Lung (tissue), 12 donors: Measurements from ENCODE around the gene THSD7A. TPM values are rescaled to one million over a fixed set of nuclear protein-coding genes. Genes with fewer than 3 reads are reported as not detected.

Source experiments
- ATAC-seq: fragments of 200-7000 bp; cut with Tn5 transposase; one replicate; pipeline ENCODE4 v1.9.1; 2020; ENCODE audit warnings: moderate number of reproducible peaks; ENCODE audit not compliant: insufficient read depth, low FRiP score
- DNase-seq, 3 donors: peaks; one replicate each; pipeline ENCODE4 v3.0.0-alpha.2; 2013 to 2017
- H3K27ac ChIP-seq, 2 donors: one replicate each; pipeline ENCODE4 v1.5.1; 2013; ENCODE audit warnings: mild to moderate bottlenecking in 2 of 2, moderate library complexity in 2 of 2, control low read depth in 1 of 2, inconsistent platforms in 1 of 2, low read depth in 1 of 2, low read length in 1 of 2
- H3K27me3 ChIP-seq, 3 donors: one replicate each; pipeline ENCODE4 v1.5.1; 2013; ENCODE audit warnings: low read length in 2 of 3; ENCODE audit not compliant: control insufficient read depth in 3 of 3, insufficient read depth in 3 of 3
- H3K36me3 ChIP-seq, 4 donors: one replicate each; pipeline ENCODE4 v1.5.1; 2013; ENCODE audit warnings: low read length in 4 of 4, mild to moderate bottlenecking in 1 of 4, moderate library complexity in 1 of 4; ENCODE audit not compliant: control insufficient read depth in 4 of 4, insufficient read depth in 4 of 4
- H3K4me1 ChIP-seq, 5 donors: one replicate each; pipeline ENCODE4 v1.5.1; 2013; ENCODE audit warnings: low read length in 5 of 5, mild to moderate bottlenecking in 2 of 5, moderate library complexity in 1 of 5; ENCODE audit not compliant: control insufficient read depth in 5 of 5, insufficient read depth in 5 of 5
- H3K4me3 ChIP-seq: one replicate; pipeline ENCODE4 v1.5.1; 2013; ENCODE audit warnings: mild to moderate bottlenecking, control low read depth, moderate library complexity
- H3K9ac ChIP-seq, 2 donors: one replicate each; pipeline ENCODE4 v1.5.1; 2013; ENCODE audit warnings: low read length in 2 of 2, control low read depth in 1 of 2; ENCODE audit not compliant: insufficient read depth in 1 of 2
- H3K9me3 ChIP-seq, 4 donors: one replicate each; pipeline ENCODE4 v1.5.1; 2013; ENCODE audit warnings: low read length in 3 of 4, mild to moderate bottlenecking in 1 of 4, moderate library complexity in 1 of 4; ENCODE audit not compliant: control insufficient read depth in 4 of 4, insufficient read depth in 3 of 4
- CTCF ChIP-seq: IDR thresholded peaks from 2 replicates; pipeline ENCODE4 v1.5.1; 2012; ENCODE audit warnings: mild to moderate bottlenecking; ENCODE audit errors: control extremely low read depth, extremely low read depth
- WGBS, 2 donors: extraction: QIAGEN DNeasy Blood & Tissue Kit; methylation state at CpG; one replicate each; pipeline ENCODE4 v1.1.7; 2013; 5-methylcytosine and 5-hydroxymethylcytosine counted together
- polyA plus RNA-seq, 2 donors: library from polyadenylated mRNA; stranded (reverse); fragments of 200-250 nt; gene quantifications; one replicate each; pipeline ENCODE4 v1.2.1, GENCODE V29; 2013
- total RNA-seq, 2 donors: library from RNA; depleted of rRNA in 1 of 2; stranded (reverse); fragments of >200 nt in 1 of 2; gene quantifications; one replicate each; pipeline ENCODE4 v1.2.1, GENCODE V29; 2014 to 2021
- donor health status: control.
- donor health status: control.
- donor health status: Bipolar disorder and iron deficiency.
- donor health status: healthy.
- donor health status: DM: yes; HTN: yes; CAD: no.

Gene THSD7A
- total and polyA plus RNA-seq, 4 donors: 0.53 to 12.1 (median 4.5) TPM

GRCh38 chr7:11843113-11843765, 11.2 kb upstream of the THSD7A start:
- WGBS, 2 donors: 65 to 74% methylated on average over 1 of the region's 1 CpG
- peaks cover 0 to 21% (median 0%) of the 10 kb centered on the region in 5 donors for H3K4me1 ChIP-seq
- H3K36me3 ChIP-seq: no peaks in the 10 kb centered on the region
- peaks cover 0 to 3% (median 0%) of the 10 kb centered on the region in 4 donors for H3K9me3 ChIP-seq
- no peak overlapping the region for H3K9ac ChIP-seq
- ATAC-seq (no peak), DNase-seq (no peak)
- H3K27me3 ChIP-seq: no peaks in the 10 kb centered on the region
- no peak overlapping the region for H3K27ac ChIP-seq
- TF ChIP-seq CTCF: no peak
- no peak overlapping the region for H3K4me3 ChIP-seq

DNA sequence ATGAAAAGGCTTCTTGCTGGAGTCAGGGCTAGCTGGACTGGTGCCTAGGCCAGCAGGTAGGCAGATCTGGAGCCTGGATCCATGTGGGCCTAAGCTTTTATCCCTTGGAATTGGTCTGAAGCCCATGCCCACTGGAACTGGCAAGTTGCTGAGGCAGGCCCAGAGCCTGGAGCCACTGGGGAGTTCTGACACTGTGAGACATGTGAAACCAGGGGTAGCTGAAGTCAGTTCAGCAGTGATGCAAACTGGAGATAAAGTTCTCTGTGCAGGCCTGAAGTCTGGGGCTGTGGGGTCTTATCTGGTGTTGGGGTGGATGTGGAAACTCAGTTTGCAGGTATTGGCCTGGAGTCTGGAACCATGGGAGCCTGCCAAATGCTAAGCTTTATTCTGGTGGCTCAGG, 9.7 kb upstream of the THSD7A start:
- peaks cover 0 to 3% (median 0%) of the 10 kb centered on the region in 4 donors for H3K9me3 ChIP-seq
- TF ChIP-seq CTCF: no peak
- H3K27me3 ChIP-seq: no peaks in the 10 kb centered on the region
- no peak overlapping the region for H3K9ac ChIP-seq
- no peak overlapping the region for H3K27ac ChIP-seq
- H3K4me3 ChIP-seq: no peak overlapping the region
- no peaks in the 10 kb centered on the region for H3K36me3 ChIP-seq
- H3K4me1 ChIP-seq: peaks cover 0 to 6% (median 0%) of the 10 kb centered on the region in 5 donors
- DNase-seq: no peak
- no peak for ATAC-seq

DNA sequence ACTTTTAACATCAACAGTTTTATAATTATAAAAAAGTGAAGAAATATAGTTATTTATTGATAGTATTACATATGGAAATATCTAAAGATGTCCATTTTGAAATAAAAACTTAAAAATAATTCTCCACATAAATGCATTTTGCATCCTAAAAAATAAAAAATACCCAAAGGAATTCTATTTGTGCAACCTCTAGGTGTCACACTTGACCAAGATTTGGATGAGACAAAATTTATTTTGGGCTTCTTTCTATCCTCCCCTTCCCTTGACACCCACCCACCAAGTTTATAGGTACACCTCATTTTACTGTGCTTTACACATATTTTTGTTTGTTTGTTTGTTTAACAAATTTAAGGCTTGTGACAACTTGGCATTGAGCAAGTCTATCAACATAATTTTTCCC, 3.3 kb upstream of the THSD7A start:
- Histone ChIP-seq H3K36me3 (no peaks in the 10 kb centered on the region), H3K27ac (no peak overlapping the region), H3K9me3 (peaks cover 0 to 3% (median 0%) of the 10 kb centered on the region in 4 donors), H3K4me3 (no peak overlapping the region), H3K4me1 (peaks cover 0 to 16% (median 3%) of the 10 kb centered on the region in 5 donors), H3K27me3 (no peaks in the 10 kb centered on the region), H3K9ac (no peak overlapping the region)
- ATAC-seq: no peak
- TF ChIP-seq CTCF: no peak
- DNase-seq: peak in 2 of 3 donors; percentile 39 to 53

DNA sequence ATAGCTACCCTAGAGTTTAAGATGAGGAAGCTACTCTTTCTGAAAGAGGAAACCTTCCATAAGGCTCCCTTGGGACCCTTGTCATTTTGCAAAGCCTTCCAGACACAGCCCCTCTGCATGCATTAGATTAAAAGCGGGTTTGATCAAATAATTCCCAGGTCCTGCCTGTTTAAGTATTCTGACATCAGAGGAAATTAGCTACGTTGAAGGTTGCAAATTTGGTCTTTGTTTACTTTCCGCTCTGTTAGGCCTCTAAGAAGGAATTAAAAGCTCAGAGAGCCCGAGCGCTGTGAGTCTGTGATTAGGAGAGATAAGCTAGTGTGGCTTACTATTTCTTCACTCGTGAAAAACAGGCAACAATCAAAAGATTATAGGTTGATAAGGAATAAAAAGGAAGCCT, 1.4 kb upstream of the THSD7A start:
- no peaks in the 10 kb centered on the region for H3K27me3 ChIP-seq
- TF ChIP-seq CTCF: no peak
- 38 to 53% methylated on average over 6 of the region's 6 CpGs for WGBS, 2 donors
- no peak overlapping the region for H3K4me3 ChIP-seq
- H3K4me1 ChIP-seq: peaks cover 0 to 21% (median 3%) of the 10 kb centered on the region in 5 donors
- H3K36me3 ChIP-seq: no peaks in the 10 kb centered on the region
- no peak overlapping the region for H3K9ac ChIP-seq
- no peak overlapping the region for H3K27ac ChIP-seq
- H3K9me3 ChIP-seq: peaks cover 0 to 3% (median 0%) of the 10 kb centered on the region in 4 donors
- no peak for ATAC-seq
- DNase-seq: peak in 2 of 3 donors; percentile 16 to 35
